Activated T-cell treated with anti-CD3 and anti-CD28 coated beads for 4 hours (primary cell): ENCODE measurements around the gene USP17L10.
"Not testable (repeated sequence)": the region's sequence is repeated elsewhere in the genome, so short reads cannot be mapped to it uniquely, and the experiment has no call there.

ENCODE experiments used
- DNase-seq: peaks from one replicate; pipeline ENCODE4 v3.0.0-alpha.2; 2020

Gene USP17L10

GRCh38 chr4:9210357-9210756, at the start of gene USP17L10:
Gene USP17L10 (plus strand): TSS chr4:9210657. CDS start chr4:9210657, 0 bp downstream.
- DNase-seq = not testable (repeated sequence)

GRCh38 chr4:9165990-9166389, 44.5 kb upstream of the USP17L10 start:
- DNase-seq = not testable (repeated sequence)

GRCh38 chr4:9169791-9170459, 40.5 kb upstream of the USP17L10 start, which contains the start of gene FAM90A26:
Gene FAM90A26 (plus strand): TSS chr4:9170409. CDS start chr4:9173173, 2,764 bp downstream.
- DNase-seq = not testable (repeated sequence)

- DNase-seq = not testable (repeated sequence)
These were observed 4.2 kb downstream of the USP17L10 start for GRCh38 chr4:9214701-9215100.

GRCh38 chr4:9215105-9215504, 4.6 kb downstream of the USP17L10 start, which contains the start of gene USP17L11:
Gene USP17L11 (plus strand): TSS chr4:9215405. CDS start chr4:9215405, 0 bp downstream.
- DNase-seq = not testable (repeated sequence)

GRCh38 chr4:9219852-9220251, 9.4 kb downstream of the USP17L10 start, which contains the start of gene USP17L12:
Gene USP17L12 (plus strand): TSS chr4:9220152. CDS start chr4:9220152, 0 bp downstream.
- not testable (repeated sequence) for DNase-seq

- DNase-seq = not testable (repeated sequence)
These were observed 14.1 kb downstream of the USP17L10 start, which contains the start of gene USP17L13 for GRCh38 chr4:9224596-9224995. Gene USP17L13 (plus strand): TSS chr4:9224896. CDS start chr4:9224896, 0 bp downstream.

GRCh38 chr4:9230249-9230648, 19.8 kb downstream of the USP17L10 start:
- not testable (repeated sequence) for DNase-seq

- not testable (repeated sequence) for DNase-seq
These were observed 23.6 kb downstream of the USP17L10 start, which contains the start of gene USP17L15 for GRCh38 chr4:9234085-9234484. Gene USP17L15 (plus strand): TSS chr4:9234385. CDS start chr4:9234385, 0 bp downstream.

GRCh38 chr4:9238461-9238860, 28.0 kb downstream of the USP17L10 start:
- not testable (repeated sequence) for DNase-seq

GRCh38 chr4:9243579-9243978, 33.1 kb downstream of the USP17L10 start, which contains the start of gene USP17L17:
Gene USP17L17 (plus strand): TSS chr4:9243879. CDS start chr4:9243879, 0 bp downstream.
- not testable (repeated sequence) for DNase-seq

- peak; percentile 0 for DNase-seq
These were observed 37.7 kb downstream of the USP17L10 start, which contains the start of gene USP17L18 for GRCh38 chr4:9247953-9248680. Gene USP17L18 (plus strand): TSS chr4:9248630. CDS start chr4:9248630, 0 bp downstream.

GRCh38 chr4:9253078-9253477, 42.6 kb downstream of the USP17L10 start, which contains the start of gene USP17L19:
Gene USP17L19 (plus strand): TSS chr4:9253378. CDS start chr4:9253378, 0 bp downstream.
- not testable (repeated sequence) for DNase-seq

GRCh38 chr4:9257824-9258223, 47.4 kb downstream of the USP17L10 start, which contains the start of gene USP17L20:
Gene USP17L20 (plus strand): TSS chr4:9258124. CDS start chr4:9258124, 0 bp downstream.
- DNase-seq = not testable (repeated sequence)
